ENCODE results near the gene COPA.

Gene COPA

DNA sequence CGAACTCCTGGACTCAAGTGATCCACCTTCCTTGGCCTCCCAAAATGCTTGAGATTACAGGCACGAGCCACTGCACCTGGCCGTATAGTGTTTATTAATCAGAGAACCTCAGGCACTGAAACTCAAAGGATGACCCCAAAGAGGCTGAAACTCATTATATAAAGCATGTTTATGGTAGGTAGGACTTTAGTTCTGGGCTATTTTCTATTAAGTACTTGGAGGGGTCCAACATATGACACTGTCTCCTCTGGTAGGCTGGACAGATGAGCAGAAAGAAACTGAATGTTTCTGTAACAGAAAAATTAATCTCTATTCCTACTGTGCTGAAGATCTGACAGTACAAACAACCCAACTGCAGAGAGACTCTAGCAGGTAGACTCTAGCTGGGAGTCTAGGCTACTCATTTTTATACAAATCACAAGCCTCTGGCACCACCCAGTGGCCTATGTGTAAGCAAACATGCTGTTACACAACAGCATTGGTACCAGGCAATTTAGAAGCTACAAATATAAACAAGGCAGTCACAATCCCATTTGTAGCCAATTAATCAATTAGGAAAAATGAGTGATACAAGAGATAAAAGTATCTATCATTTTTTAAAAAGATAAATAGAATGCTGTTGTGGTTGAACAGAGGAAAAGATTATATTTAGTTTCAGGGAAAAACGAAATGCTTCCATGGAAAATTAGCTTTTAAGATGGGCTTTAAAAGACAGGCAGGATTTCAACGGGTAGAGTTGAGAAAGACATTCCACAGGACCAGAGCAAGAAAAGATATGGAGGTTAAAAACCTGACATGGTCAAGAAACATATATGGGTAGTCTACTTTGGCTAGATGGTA is 91.1 kb downstream of the COPA start:
- Histone ChIP-seq H3K36me3 (replicated peaks; ENCODE audit: insufficient read depth, low read length) (peaks cover 5% of the 10 kb centered on the region; the same call in 1 of the 2 replicates), H2AFZ (ENCODE audit: low read length) (no peak overlapping the region), H3K27ac (ENCODE audit: low read length) (no peak overlapping the region), H3K9me3 (replicated peaks; ENCODE audit: insufficient read depth, low read length) (no peaks in the 10 kb centered on the region), H3F3A (ENCODE audit: insufficient read depth, low read length) (no peaks in the 10 kb centered on the region), H3K4me1 (ENCODE audit: low read length) (no peaks in the 10 kb centered on the region), H3K27me3 (replicated peaks; ENCODE audit: insufficient read depth, low read length) (no peaks in the 10 kb centered on the region), H3K4me2 (ENCODE audit: low read depth, low read length) (no peak overlapping the region), H3K9me2 (replicated peaks; ENCODE audit: insufficient read depth, low read length) (no peaks in the 10 kb centered on the region), H3K9ac (ENCODE audit: low read length) (no peak overlapping the region), H3K79me2 (ENCODE audit: low read length) (peaks cover 76% of the 10 kb centered on the region), H3K4me3 (ENCODE audit: low read length) (no peak overlapping the region), H4K20me1 (ENCODE audit: insufficient read depth, low read length) (no peaks in the 10 kb centered on the region)
- no peak for TF ChIP-seq EZH2 (optimal IDR thresholded peaks at IDR 0.05; ENCODE audit: low read depth, low read length)
- TF ChIP-seq, protein P1, sequence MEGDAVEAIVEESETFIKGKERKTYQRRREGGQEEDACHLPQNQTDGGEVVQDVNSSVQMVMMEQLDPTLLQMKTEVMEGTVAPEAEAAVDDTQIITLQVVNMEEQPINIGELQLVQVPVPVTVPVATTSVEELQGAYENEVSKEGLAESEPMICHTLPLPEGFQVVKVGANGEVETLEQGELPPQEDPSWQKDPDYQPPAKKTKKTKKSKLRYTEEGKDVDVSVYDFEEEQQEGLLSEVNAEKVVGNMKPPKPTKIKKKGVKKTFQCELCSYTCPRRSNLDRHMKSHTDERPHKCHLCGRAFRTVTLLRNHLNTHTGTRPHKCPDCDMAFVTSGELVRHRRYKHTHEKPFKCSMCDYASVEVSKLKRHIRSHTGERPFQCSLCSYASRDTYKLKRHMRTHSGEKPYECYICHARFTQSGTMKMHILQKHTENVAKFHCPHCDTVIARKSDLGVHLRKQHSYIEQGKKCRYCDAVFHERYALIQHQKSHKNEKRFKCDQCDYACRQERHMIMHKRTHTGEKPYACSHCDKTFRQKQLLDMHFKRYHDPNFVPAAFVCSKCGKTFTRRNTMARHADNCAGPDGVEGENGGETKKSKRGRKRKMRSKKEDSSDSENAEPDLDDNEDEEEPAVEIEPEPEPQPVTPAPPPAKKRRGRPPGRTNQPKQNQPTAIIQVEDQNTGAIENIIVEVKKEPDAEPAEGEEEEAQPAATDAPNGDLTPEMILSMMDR (IDR thresholded peaks at IDR 0.05; ENCODE audit: low read length): peak; percentile 90
- DNase-seq: peak; percentile 84

DNA sequence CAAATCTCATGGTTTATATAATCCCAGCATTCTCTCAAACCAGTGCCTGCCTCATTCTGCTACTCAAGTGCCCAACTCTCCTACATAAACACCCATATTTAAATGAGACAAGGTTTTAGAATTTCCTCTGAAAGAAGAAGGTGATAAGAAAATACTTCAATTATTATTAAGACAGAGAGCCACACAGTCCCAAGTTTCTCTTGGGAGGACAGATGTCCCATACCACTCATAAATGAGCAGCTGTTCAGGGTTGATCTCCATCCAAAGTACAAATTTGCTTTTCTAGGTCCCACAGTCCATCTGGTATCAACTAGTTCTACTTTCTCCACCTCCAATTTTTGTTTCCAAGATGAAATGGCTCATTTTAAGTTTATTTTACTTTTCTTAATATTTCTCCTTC is 92.0 kb downstream of the COPA start:
- no peaks in the 10 kb centered on the region for H3F3A ChIP-seq (ENCODE audit: insufficient read depth, low read length)
- DNase-seq: no peak
- H3K79me2 ChIP-seq (ENCODE audit: low read length): peaks cover 76% of the 10 kb centered on the region
- H3K9ac ChIP-seq (ENCODE audit: low read length): no peak overlapping the region
- no peak overlapping the region for H2AFZ ChIP-seq (ENCODE audit: low read length)
- H3K4me1 ChIP-seq (ENCODE audit: low read length): no peaks in the 10 kb centered on the region
- no peaks in the 10 kb centered on the region for H3K9me3 ChIP-seq (replicated peaks; ENCODE audit: insufficient read depth, low read length)
- H3K4me2 ChIP-seq (ENCODE audit: low read depth, low read length): no peak overlapping the region
- H3K9me2 ChIP-seq (replicated peaks; ENCODE audit: insufficient read depth, low read length): no peaks in the 10 kb centered on the region
- no peaks in the 10 kb centered on the region for H4K20me1 ChIP-seq (ENCODE audit: insufficient read depth, low read length)
- peaks cover 5% of the 10 kb centered on the region; the same call in 1 of the 2 replicates for H3K36me3 ChIP-seq (replicated peaks; ENCODE audit: insufficient read depth, low read length)
- H3K27me3 ChIP-seq (replicated peaks; ENCODE audit: insufficient read depth, low read length): no peaks in the 10 kb centered on the region
- H3K27ac ChIP-seq (ENCODE audit: low read length): no peak overlapping the region
- no peak for TF ChIP-seq EZH2 (optimal IDR thresholded peaks at IDR 0.05; ENCODE audit: low read depth, low read length)
- no peak for TF ChIP-seq EZH2phosphoT487 (IDR thresholded peaks at IDR 0.05; ENCODE audit: low read length)
- TF ChIP-seq, protein P1 (IDR thresholded peaks at IDR 0.05; ENCODE audit: low read length): no peak
- H3K4me3 ChIP-seq (ENCODE audit: low read length): no peak overlapping the region

DNA sequence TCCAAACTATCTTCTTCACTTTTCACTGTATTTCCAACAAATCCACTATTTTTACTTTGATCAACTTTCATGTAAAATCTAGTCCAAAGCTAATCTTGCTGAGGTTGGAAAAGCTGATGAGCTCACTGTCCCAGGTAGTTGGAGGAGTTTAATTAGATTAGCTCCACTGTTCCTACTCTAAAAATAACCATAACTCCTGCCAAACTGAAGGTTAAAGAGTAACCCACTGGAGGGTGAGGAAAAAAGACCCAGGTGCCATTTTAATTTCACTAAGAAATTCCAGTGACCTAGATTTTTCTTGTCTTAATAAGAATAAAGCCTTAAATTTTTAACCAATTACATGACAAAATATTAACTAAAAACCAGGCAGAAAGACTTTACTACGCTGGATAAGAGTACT is 96.0 kb downstream of the COPA start:
- 0 out of 2 replicates have a peak, but pooled peaks cover 11% of the 10 kb centered on the region for H3K36me3 ChIP-seq (replicated peaks; ENCODE audit: insufficient read depth, low read length)
- H2AFZ ChIP-seq (ENCODE audit: low read length): no peak overlapping the region
- H3K4me3 ChIP-seq (ENCODE audit: low read length): no peak overlapping the region
- no peak overlapping the region for H3K27ac ChIP-seq (ENCODE audit: low read length)
- H3K27me3 ChIP-seq (replicated peaks; ENCODE audit: insufficient read depth, low read length): no peaks in the 10 kb centered on the region
- H3F3A ChIP-seq (ENCODE audit: insufficient read depth, low read length): no peaks in the 10 kb centered on the region
- no peak overlapping the region for H3K4me2 ChIP-seq (ENCODE audit: low read depth, low read length)
- H3K9ac ChIP-seq (ENCODE audit: low read length): no peak overlapping the region
- H3K79me2 ChIP-seq (ENCODE audit: low read length): peaks cover 91% of the 10 kb centered on the region
- H4K20me1 ChIP-seq (ENCODE audit: insufficient read depth, low read length): no peaks in the 10 kb centered on the region; the same call in 1 of the 2 replicates
- H3K9me3 ChIP-seq (replicated peaks; ENCODE audit: insufficient read depth, low read length): no peaks in the 10 kb centered on the region
- TF ChIP-seq, protein P1 (IDR thresholded peaks at IDR 0.05; ENCODE audit: low read length): no peak
- DNase-seq: no peak
- H3K9me2 ChIP-seq (replicated peaks; ENCODE audit: insufficient read depth, low read length): no peaks in the 10 kb centered on the region
- no peaks in the 10 kb centered on the region for H3K4me1 ChIP-seq (ENCODE audit: low read length)

Measured in MM.1S (cell line).